ENCODE measurements around the gene SMIM43.
A peak's percentile ranks its signal among the peaks of the same experiment; 100 is the strongest.

SMIM43 gene

GRCh38 chr4:121764702-121765367, at the start of gene SMIM43:
SMIM43 (minus strand) TSS chr4:121765164; CDS start chr4:121765105, 59 bp downstream.
- H3K4me3 ChIP-seq (ENCODE audit: low read length), result peak within 1 kb of the TSS; percentile 43
- no peaks in the 10 kb centered on the region for H3K36me3 ChIP-seq (ENCODE audit: control insufficient read depth, insufficient read depth, low read length)
- no peak within 1 kb of the TSS for H3K27ac ChIP-seq (ENCODE audit: low read depth, low read length)
- H3K4me1 ChIP-seq (ENCODE audit: control insufficient read depth, insufficient read depth, low read length), result no peaks in the 10 kb centered on the region
- no peak within 1 kb of the TSS for H3K9ac ChIP-seq (ENCODE audit: low read length)
- H3K27me3 ChIP-seq (ENCODE audit: control insufficient read depth, insufficient read depth, low read length), result no peaks in the 10 kb centered on the region

- H3K4me1 ChIP-seq (ENCODE audit: control insufficient read depth, insufficient read depth, low read length), result no peaks in the 10 kb centered on the region
- no peaks in the 10 kb centered on the region for H3K27me3 ChIP-seq (ENCODE audit: control insufficient read depth, insufficient read depth, low read length)
- H3K4me3 ChIP-seq (ENCODE audit: low read length), result no peak overlapping the region
- H3K27ac ChIP-seq (ENCODE audit: low read depth, low read length), result no peak overlapping the region
- peaks cover 6% of the 10 kb centered on the region for H3K36me3 ChIP-seq (ENCODE audit: control insufficient read depth, insufficient read depth, low read length)
- H3K9ac ChIP-seq (ENCODE audit: low read length), result no peak overlapping the region
Observed at GRCh38 chr4:121814756-121815155, 49.8 kb upstream of the SMIM43 start.

- H3K27me3 ChIP-seq (ENCODE audit: control insufficient read depth, insufficient read depth, low read length), result no peaks in the 10 kb centered on the region
- no peak overlapping the region for H3K27ac ChIP-seq (ENCODE audit: low read depth, low read length)
- H3K9ac ChIP-seq (ENCODE audit: low read length), result no peak overlapping the region
- H3K4me1 ChIP-seq (ENCODE audit: control insufficient read depth, insufficient read depth, low read length), result no peaks in the 10 kb centered on the region
- no peak overlapping the region for H3K4me3 ChIP-seq (ENCODE audit: low read length)
- peaks cover 4% of the 10 kb centered on the region for H3K36me3 ChIP-seq (ENCODE audit: control insufficient read depth, insufficient read depth, low read length)
Observed at GRCh38 chr4:121811122-121811521, 46.2 kb upstream of the SMIM43 start.

- H3K36me3 ChIP-seq (ENCODE audit: control insufficient read depth, insufficient read depth, low read length), result peaks cover 3% of the 10 kb centered on the region
- peaks cover 3% of the 10 kb centered on the region for H3K4me1 ChIP-seq (ENCODE audit: control insufficient read depth, insufficient read depth, low read length)
- no peaks in the 10 kb centered on the region for H3K27me3 ChIP-seq (ENCODE audit: control insufficient read depth, insufficient read depth, low read length)
Observed at GRCh38 chr4:121806411-121806810, 41.4 kb upstream of the SMIM43 start.

GRCh38 chr4:121801715-121802075, 36.7 kb upstream of the SMIM43 start:
- peak overlapping the region; percentile 79 for H3K9ac ChIP-seq (ENCODE audit: low read length)
- peaks cover 6% of the 10 kb centered on the region for H3K4me1 ChIP-seq (ENCODE audit: control insufficient read depth, insufficient read depth, low read length)
- no peaks in the 10 kb centered on the region for H3K36me3 ChIP-seq (ENCODE audit: control insufficient read depth, insufficient read depth, low read length)
- peak overlapping the region; percentile 89 for H3K4me3 ChIP-seq (ENCODE audit: low read length)
- H3K27me3 ChIP-seq (ENCODE audit: control insufficient read depth, insufficient read depth, low read length), result no peaks in the 10 kb centered on the region
- peak overlapping the region; percentile 70 for H3K27ac ChIP-seq (ENCODE audit: low read depth, low read length)

More at GRCh38 chr4:121806411-121806810, 41.4 kb upstream of the SMIM43 start:
- Histone ChIP-seq H3K9ac (ENCODE audit: low read length) (no peak overlapping the region), H3K27ac (ENCODE audit: low read depth, low read length) (no peak overlapping the region), H3K4me3 (ENCODE audit: low read length) (no peak overlapping the region)

- peak within 1 kb of the TSS; percentile 93 for H3K27ac ChIP-seq (ENCODE audit: low read depth, low read length)
Observed at GRCh38 chr4:121800961-121801714, 36.2 kb upstream of the SMIM43 start, which contains the start of gene EXOSC9. EXOSC9 (plus strand) TSS chr4:121801323; CDS start chr4:121801425, 102 bp downstream.

GRCh38 chr4:121800638-121800960, 35.6 kb upstream of the SMIM43 start:
- H3K27ac ChIP-seq (ENCODE audit: low read depth, low read length), result peak overlapping the region; percentile 93
- H3K4me1 ChIP-seq (ENCODE audit: control insufficient read depth, insufficient read depth, low read length), result peaks cover 6% of the 10 kb centered on the region
- no peaks in the 10 kb centered on the region for H3K27me3 ChIP-seq (ENCODE audit: control insufficient read depth, insufficient read depth, low read length)

More at GRCh38 chr4:121800961-121801714, 36.2 kb upstream of the SMIM43 start, which contains the start of gene EXOSC9:
- Histone ChIP-seq H3K4me3 (ENCODE audit: low read length) (peak within 1 kb of the TSS; percentile 89), H3K4me1 (ENCODE audit: control insufficient read depth, insufficient read depth, low read length) (peaks cover 6% of the 10 kb centered on the region), H3K36me3 (ENCODE audit: control insufficient read depth, insufficient read depth, low read length) (no peaks in the 10 kb centered on the region), H3K9ac (ENCODE audit: low read length) (peak within 1 kb of the TSS; percentile 85), H3K27me3 (ENCODE audit: control insufficient read depth, insufficient read depth, low read length) (no peaks in the 10 kb centered on the region)

GRCh38 chr4:121799867-121800501, 35.0 kb upstream of the SMIM43 start:
- no peak overlapping the region for H3K9ac ChIP-seq (ENCODE audit: low read length)

More at GRCh38 chr4:121800638-121800960, 35.6 kb upstream of the SMIM43 start:
- Histone ChIP-seq H3K36me3 (ENCODE audit: control insufficient read depth, insufficient read depth, low read length) (no peaks in the 10 kb centered on the region), H3K4me3 (ENCODE audit: low read length) (peak overlapping the region; percentile 89), H3K9ac (ENCODE audit: low read length) (peak overlapping the region; percentile 85)

GRCh38 chr4:121799208-121799823, 34.4 kb upstream of the SMIM43 start:
- Histone ChIP-seq H3K27me3 (ENCODE audit: control insufficient read depth, insufficient read depth, low read length) (no peaks in the 10 kb centered on the region), H3K9ac (ENCODE audit: low read length) (no peak overlapping the region), H3K4me3 (ENCODE audit: low read length) (no peak overlapping the region), H3K27ac (ENCODE audit: low read depth, low read length) (no peak overlapping the region), H3K4me1 (ENCODE audit: control insufficient read depth, insufficient read depth, low read length) (peaks cover 6% of the 10 kb centered on the region), H3K36me3 (ENCODE audit: control insufficient read depth, insufficient read depth, low read length) (no peaks in the 10 kb centered on the region)

More at GRCh38 chr4:121799867-121800501, 35.0 kb upstream of the SMIM43 start:
- Histone ChIP-seq H3K27ac (ENCODE audit: low read depth, low read length) (peak overlapping the region; percentile 93), H3K4me1 (ENCODE audit: control insufficient read depth, insufficient read depth, low read length) (peaks cover 6% of the 10 kb centered on the region), H3K36me3 (ENCODE audit: control insufficient read depth, insufficient read depth, low read length) (no peaks in the 10 kb centered on the region), H3K4me3 (ENCODE audit: low read length) (no peak overlapping the region), H3K27me3 (ENCODE audit: control insufficient read depth, insufficient read depth, low read length) (no peaks in the 10 kb centered on the region)

- Histone ChIP-seq H3K27me3 (ENCODE audit: control insufficient read depth, insufficient read depth, low read length) (no peaks in the 10 kb centered on the region), H3K27ac (ENCODE audit: low read depth, low read length) (no peak overlapping the region), H3K36me3 (ENCODE audit: control insufficient read depth, insufficient read depth, low read length) (no peaks in the 10 kb centered on the region), H3K4me3 (ENCODE audit: low read length) (no peak overlapping the region), H3K9ac (ENCODE audit: low read length) (no peak overlapping the region), H3K4me1 (ENCODE audit: control insufficient read depth, insufficient read depth, low read length) (peaks cover 3% of the 10 kb centered on the region)
Observed at GRCh38 chr4:121796283-121796682, 31.3 kb upstream of the SMIM43 start.

- Histone ChIP-seq H3K27ac (ENCODE audit: low read depth, low read length) (no peak overlapping the region), H3K36me3 (ENCODE audit: control insufficient read depth, insufficient read depth, low read length) (no peaks in the 10 kb centered on the region), H3K4me1 (ENCODE audit: control insufficient read depth, insufficient read depth, low read length) (no peaks in the 10 kb centered on the region), H3K4me3 (ENCODE audit: low read length) (no peak overlapping the region), H3K27me3 (ENCODE audit: control insufficient read depth, insufficient read depth, low read length) (no peaks in the 10 kb centered on the region), H3K9ac (ENCODE audit: low read length) (no peak overlapping the region)
Observed at GRCh38 chr4:121794505-121795188, 29.7 kb upstream of the SMIM43 start.

GRCh38 chr4:121792966-121793365, 28.0 kb upstream of the SMIM43 start:
- Histone ChIP-seq H3K36me3 (ENCODE audit: control insufficient read depth, insufficient read depth, low read length) (no peaks in the 10 kb centered on the region), H3K4me1 (ENCODE audit: control insufficient read depth, insufficient read depth, low read length) (no peaks in the 10 kb centered on the region), H3K4me3 (ENCODE audit: low read length) (no peak overlapping the region), H3K27me3 (ENCODE audit: control insufficient read depth, insufficient read depth, low read length) (no peaks in the 10 kb centered on the region), H3K9ac (ENCODE audit: low read length) (no peak overlapping the region), H3K27ac (ENCODE audit: low read depth, low read length) (no peak overlapping the region)

All from rectal smooth muscle tissue (tissue), 1 donor.